Stimulated activated CD8-positive, alpha-beta memory T cell treated with anti-CD3 and anti-CD28 coated beads, Interleukin-2, amount 100 ng/mL, for 48 hours (primary cell): ENCODE data around the gene HRG.
"Not testable (repeated sequence)": the region's sequence is repeated elsewhere in the genome, so short reads cannot be mapped to it uniquely, and the experiment has no call there.

Experiments used
- DNase-seq, 2 donors: peaks; one replicate each; pipeline ENCODE4 v3.0.0-alpha.2; 2020; ENCODE audit warnings: low read depth in 2 of 2

The HRG gene

GRCh38 chr3:186665625-186666188 lies at the start of gene HRG:
Gene HRG, plus strand, starts transcription at chr3:186666014. Its CDS starts 18 bp downstream, at chr3:186666032.
- DNase-seq: no peak

GRCh38 chr3:186616299-186616617 lies 49.6 kb upstream of the HRG start:
- no peak for DNase-seq

- peak; percentile 71 to 82 for DNase-seq
Measured at GRCh38 chr3:186617036-186617946, 48.5 kb upstream of the HRG start.

- DNase-seq: no peak
Measured at GRCh38 chr3:186618318-186618938, 47.4 kb upstream of the HRG start.

- DNase-seq: no peak
Measured at GRCh38 chr3:186619787-186620212, 46.0 kb upstream of the HRG start.

GRCh38 chr3:186620213-186621092 lies 45.4 kb upstream of the HRG start:
- DNase-seq: no peak

GRCh38 chr3:186621894-186622650 lies 43.7 kb upstream of the HRG start:
- no peak for DNase-seq

GRCh38 chr3:186622651-186623310 lies 43.0 kb upstream of the HRG start:
- no peak for DNase-seq

GRCh38 chr3:186624598-186624997 lies 41.2 kb upstream of the HRG start:
- DNase-seq: no peak

- DNase-seq: no peak
Measured at GRCh38 chr3:186625600-186626042, 40.2 kb upstream of the HRG start.

- DNase-seq: no peak
Measured at GRCh38 chr3:186626254-186626847, 39.5 kb upstream of the HRG start.

GRCh38 chr3:186627852-186628414 lies 37.9 kb upstream of the HRG start:
- DNase-seq: no peak

GRCh38 chr3:186628756-186629155 lies 37.1 kb upstream of the HRG start:
- DNase-seq: no peak

GRCh38 chr3:186630950-186631641 lies 34.7 kb upstream of the HRG start:
- DNase-seq: no peak

GRCh38 chr3:186633481-186633880 lies 32.3 kb upstream of the HRG start:
- DNase-seq: no peak

- not testable (repeated sequence) for DNase-seq
Measured at GRCh38 chr3:186634207-186634606, 31.6 kb upstream of the HRG start.

GRCh38 chr3:186635532-186635931 lies 30.3 kb upstream of the HRG start:
- DNase-seq: no peak

GRCh38 chr3:186636536-186636935 lies 29.3 kb upstream of the HRG start:
- DNase-seq: no peak

- no peak for DNase-seq
Measured at GRCh38 chr3:186637686-186638085, 28.1 kb upstream of the HRG start.
